H9 (cell line): ENCODE results near the gene NSUN6. TPM values are rescaled to one million over a fixed set of nuclear protein-coding genes. Genes with fewer than 3 reads are reported as not detected.

Source experiments
- DNase-seq: peaks from one replicate; pipeline ENCODE4 v3.0.0-alpha.2; 2017
- H2AFZ ChIP-seq: one replicate; pipeline ENCODE4 v1.6.1; 2013; ENCODE audit warnings: mild to moderate bottlenecking, low read length, control low read depth, moderate library complexity
- H2AK5ac ChIP-seq: 2 replicates; pipeline ENCODE4 v1.6.1; 2013; ENCODE audit warnings: low read length, control low read depth, mixed read lengths; ENCODE audit not compliant: insufficient read length
- H2BK120ac ChIP-seq: one replicate; pipeline ENCODE4 v1.6.1; 2013; ENCODE audit warnings: low read depth, mild to moderate bottlenecking, low read length, control low read depth, inconsistent platforms; ENCODE audit not compliant: poor library complexity, severe bottlenecking
- H2BK12ac ChIP-seq: 2 replicates; pipeline ENCODE4 v1.6.1; 2013; ENCODE audit warnings: low read length, control low read depth, mixed read lengths, low read depth; ENCODE audit not compliant: insufficient read length
- H2BK15ac ChIP-seq: 2 replicates; pipeline ENCODE4 v1.6.1; 2013; ENCODE audit warnings: low read depth, low read length, control low read depth
- H2BK20ac ChIP-seq: one replicate; pipeline ENCODE4 v1.6.1; 2013; ENCODE audit warnings: low read depth, mild to moderate bottlenecking, low read length, control low read depth, inconsistent platforms; ENCODE audit not compliant: poor library complexity, severe bottlenecking
- H2BK5ac ChIP-seq: 2 replicates; pipeline ENCODE4 v1.6.1; 2013; ENCODE audit warnings: low read length, control low read depth, mixed read lengths; ENCODE audit not compliant: insufficient read length
- H3K14ac ChIP-seq: 2 replicates; pipeline ENCODE4 v1.6.1; 2013; ENCODE audit warnings: low read length, control low read depth; ENCODE audit not compliant: insufficient read depth
- H3K18ac ChIP-seq: 2 replicates; pipeline ENCODE4 v1.6.1; 2013; ENCODE audit warnings: low read depth, mild to moderate bottlenecking, mixed read lengths, low read length, control low read depth; ENCODE audit not compliant: insufficient read length
- H3K23ac ChIP-seq: 2 replicates; pipeline ENCODE4 v1.6.1; 2013; ENCODE audit warnings: low read length, control low read depth, mixed read lengths, low read depth; ENCODE audit not compliant: insufficient read length
- H3K23me2 ChIP-seq: 2 replicates; pipeline ENCODE4 v1.6.1; 2013; ENCODE audit warnings: low read depth, mild to moderate bottlenecking, mixed read lengths, low read length, control low read depth; ENCODE audit not compliant: insufficient read length, poor library complexity, severe bottlenecking
- H3K27ac ChIP-seq: 2 replicates; pipeline ENCODE4 v1.5.1; 2013; ENCODE audit warnings: low read length, control low read depth, mixed read lengths, low read depth; ENCODE audit not compliant: insufficient read length
- H3K27me3 ChIP-seq: 2 replicates; pipeline ENCODE4 v1.6.1; 2013; ENCODE audit warnings: low read length, control low read depth, inconsistent platforms; ENCODE audit not compliant: insufficient read depth
- H3K4ac ChIP-seq: 2 replicates; pipeline ENCODE4 v1.6.1; 2013; ENCODE audit warnings: low read depth, mild to moderate bottlenecking, control low read depth, inconsistent platforms, low read length, moderate library complexity
- H3K4me1 ChIP-seq: 2 replicates; pipeline ENCODE4 v1.6.1; 2013; ENCODE audit warnings: low read length, control low read depth, inconsistent platforms; ENCODE audit not compliant: insufficient read depth
- H3K4me2 ChIP-seq: 2 replicates; pipeline ENCODE4 v1.6.1; 2013; ENCODE audit warnings: low read length, control low read depth, mixed read lengths; ENCODE audit not compliant: insufficient read length, insufficient read depth
- H3K56ac ChIP-seq: 2 replicates; pipeline ENCODE4 v1.6.1; 2013; ENCODE audit warnings: low read depth, mild to moderate bottlenecking, mixed read lengths, low read length, control low read depth; ENCODE audit not compliant: insufficient read length
- H3K79me1 ChIP-seq: 2 replicates; pipeline ENCODE4 v1.6.1; 2013; ENCODE audit warnings: low read depth, mild to moderate bottlenecking, moderate library complexity, low read length, control low read depth, inconsistent platforms; ENCODE audit not compliant: insufficient read depth, poor library complexity, severe bottlenecking
- H3K79me2 ChIP-seq: 2 replicates; pipeline ENCODE4 v1.6.1; 2013; ENCODE audit warnings: low read length, control low read depth, inconsistent platforms; ENCODE audit not compliant: insufficient read depth
- H3K9ac ChIP-seq: 2 replicates; pipeline ENCODE4 v1.6.1; 2013; ENCODE audit warnings: low read length, control low read depth, mixed read lengths; ENCODE audit not compliant: insufficient read length; ENCODE audit errors: extremely low read depth
- H3K9me3 ChIP-seq: one replicate; pipeline ENCODE4 v1.6.1; 2013; ENCODE audit warnings: low read depth, low read length, inconsistent platforms; ENCODE audit not compliant: control insufficient read depth
- H3T11ph ChIP-seq: one replicate; pipeline ENCODE4 v1.6.1; 2013; ENCODE audit warnings: mild to moderate bottlenecking, low read length, control low read depth, inconsistent platforms
- H4K20me1 ChIP-seq: one replicate; pipeline ENCODE4 v1.6.1; 2013; ENCODE audit not compliant: control insufficient read depth, insufficient read length, insufficient read depth
- H4K5ac ChIP-seq: 2 replicates; pipeline ENCODE4 v1.6.1; 2013; ENCODE audit warnings: low read depth, mild to moderate bottlenecking, mixed read lengths, low read length, control low read depth; ENCODE audit not compliant: insufficient read length
- H4K8ac ChIP-seq: replicated peaks from 2 replicates; pipeline ENCODE4 v1.6.1; 2013; ENCODE audit warnings: low read length, control low read depth, mixed read lengths, low read depth; ENCODE audit not compliant: insufficient read length
- H4K91ac ChIP-seq: 2 replicates; pipeline ENCODE4 v1.6.1; 2013; ENCODE audit warnings: low read depth, mild to moderate bottlenecking, moderate library complexity, mixed read lengths, low read length, control low read depth; ENCODE audit not compliant: insufficient read length
- H3K27ac Mint-ChIP-seq, 3 experiments: 2 replicates in 2 of 3; 3 replicates in 1 of 3; pipeline ENCODE4 v1.8.0; 2020 to 2021; ENCODE audit warnings: mixed read lengths in 3 of 3, mild to moderate bottlenecking in 1 of 3, moderate library complexity in 1 of 3
- H3K27me3 Mint-ChIP-seq: 2 replicates; pipeline ENCODE4 v1.8.0; 2021; ENCODE audit warnings: low read depth, mild to moderate bottlenecking, moderate library complexity, mixed read lengths
- H3K36me3 Mint-ChIP-seq, 3 experiments: 2 replicates in 2 of 3; 3 replicates in 1 of 3; pipeline ENCODE4 v1.8.0; 2020 to 2021; ENCODE audit warnings: low read depth in 3 of 3, mixed read lengths in 3 of 3; ENCODE audit not compliant: insufficient read depth in 1 of 3
- H3K4me1 Mint-ChIP-seq, 2 experiments: 2 replicates each; pipeline ENCODE4 v1.8.0; 2020; ENCODE audit warnings: mixed read lengths in 2 of 2
- H3K4me3 Mint-ChIP-seq, 2 experiments: 2 replicates in 1 of 2; 3 replicates in 1 of 2; pipeline ENCODE4 v1.8.0; 2020 to 2021; ENCODE audit warnings: mild to moderate bottlenecking in 2 of 2, mixed read lengths in 2 of 2, moderate library complexity in 1 of 2
- H3K9me3 Mint-ChIP-seq, 2 experiments: 2 replicates in 1 of 2; 3 replicates in 1 of 2; pipeline ENCODE4 v1.8.0; 2020; ENCODE audit warnings: mild to moderate bottlenecking in 2 of 2, mixed read lengths in 2 of 2, moderate library complexity in 1 of 2
- WGBS: extraction: QIAGEN DNeasy Blood & Tissue Kit; methylation state at CpG from one replicate; pipeline ENCODE4 v1.1.7; 2013; ENCODE audit warnings: missing lambda C conversion rate, low lambda C conversion rate, mixed read lengths; ENCODE audit not compliant: insufficient read length; ENCODE audit errors: extremely low coverage; 5-methylcytosine and 5-hydroxymethylcytosine counted together
- total RNA-seq: library from RNA; stranded (reverse); gene quantifications from 2 replicates; pipeline ENCODE4 v1.2.1, GENCODE V29; 2021
- TF ChIP-seq, protein P1 (sequence below): fragments of 200-600 bp; sonication (generic); conservative IDR thresholded peaks from 3 replicates; pipeline ENCODE4 v1.8.0; 2021; ENCODE audit warnings: antibody characterized with exemption, mild to moderate bottlenecking

The NSUN6 gene
- total RNA-seq, 1 experiment from 2014 or later = 11.9 TPM

DNA sequence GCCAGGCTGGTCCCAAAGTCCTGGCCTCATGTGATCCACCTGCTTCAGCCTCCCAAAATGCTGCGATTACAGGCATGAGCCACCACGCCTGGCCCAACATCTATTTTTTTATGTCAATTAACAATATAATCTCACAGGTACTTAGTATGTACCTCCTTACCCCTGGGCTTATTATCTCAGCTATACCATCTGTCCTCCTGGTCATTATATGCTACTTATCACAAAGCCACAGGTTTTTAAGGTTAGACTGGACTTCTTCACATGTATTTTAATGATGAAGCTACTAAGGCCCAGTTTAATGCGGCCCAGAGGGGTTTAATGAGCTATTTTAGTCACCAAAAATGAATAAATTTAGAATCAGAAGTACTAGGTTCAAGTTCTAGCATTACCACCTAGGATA is 3.4 kb downstream of the NSUN6 start:
- H3K36me3 Mint-ChIP-seq = peaks cover 0 to 7% (median 0%) of the 10 kb centered on the region in 3 experiments; a peak in 2 of 7 replicates
- no CpG with 5 or more reads among the region's 3 CpGs for WGBS
- no peak overlapping the region for H3K4me3 Mint-ChIP-seq

More for the DNA sequence above, 3.4 kb downstream of the NSUN6 start:
- peaks cover 16 to 22% of the 10 kb centered on the region in 2 experiments for H3K4me1 Mint-ChIP-seq
- H3K27ac Mint-ChIP-seq = no peak overlapping the region
- Histone ChIP-seq H3K27me3 (no peaks in the 10 kb centered on the region), H3K23ac (no peak overlapping the region), H2AFZ (no peak overlapping the region), H3K23me2 (peaks cover 3% of the 10 kb centered on the region), H3K18ac (no peak overlapping the region), H3K79me2 (peaks cover 4% of the 10 kb centered on the region; the same call in 1 of the 2 replicates), H4K8ac (no peak overlapping the region), H2AK5ac (no peak overlapping the region), H4K20me1 (no peaks in the 10 kb centered on the region), H2BK15ac (no peak overlapping the region), H3K4me2 (no peak overlapping the region), H2BK120ac (no peak overlapping the region), H3K79me1 (peaks cover 3% of the 10 kb centered on the region), H3K4me1 (no peaks in the 10 kb centered on the region), H4K91ac (no peak overlapping the region), H2BK12ac (no peak overlapping the region), H3K9me3 (no peaks in the 10 kb centered on the region), H4K5ac (no peak overlapping the region), H3T11ph (no peak overlapping the region), H3K14ac (no peak overlapping the region), H2BK20ac (no peak overlapping the region), H3K27ac (no peak overlapping the region), H3K56ac (no peak overlapping the region), H3K9ac (no peak overlapping the region), H3K4ac (no peak overlapping the region), H2BK5ac (no peak overlapping the region)
- H3K9me3 Mint-ChIP-seq = no peaks in the 10 kb centered on the region
- DNase-seq = no peak
- H3K27me3 Mint-ChIP-seq = no peaks in the 10 kb centered on the region
- TF ChIP-seq, protein P1, sequence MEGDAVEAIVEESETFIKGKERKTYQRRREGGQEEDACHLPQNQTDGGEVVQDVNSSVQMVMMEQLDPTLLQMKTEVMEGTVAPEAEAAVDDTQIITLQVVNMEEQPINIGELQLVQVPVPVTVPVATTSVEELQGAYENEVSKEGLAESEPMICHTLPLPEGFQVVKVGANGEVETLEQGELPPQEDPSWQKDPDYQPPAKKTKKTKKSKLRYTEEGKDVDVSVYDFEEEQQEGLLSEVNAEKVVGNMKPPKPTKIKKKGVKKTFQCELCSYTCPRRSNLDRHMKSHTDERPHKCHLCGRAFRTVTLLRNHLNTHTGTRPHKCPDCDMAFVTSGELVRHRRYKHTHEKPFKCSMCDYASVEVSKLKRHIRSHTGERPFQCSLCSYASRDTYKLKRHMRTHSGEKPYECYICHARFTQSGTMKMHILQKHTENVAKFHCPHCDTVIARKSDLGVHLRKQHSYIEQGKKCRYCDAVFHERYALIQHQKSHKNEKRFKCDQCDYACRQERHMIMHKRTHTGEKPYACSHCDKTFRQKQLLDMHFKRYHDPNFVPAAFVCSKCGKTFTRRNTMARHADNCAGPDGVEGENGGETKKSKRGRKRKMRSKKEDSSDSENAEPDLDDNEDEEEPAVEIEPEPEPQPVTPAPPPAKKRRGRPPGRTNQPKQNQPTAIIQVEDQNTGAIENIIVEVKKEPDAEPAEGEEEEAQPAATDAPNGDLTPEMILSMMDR = no peak
